ENCODE measurements around the gene LOXHD1.
A peak's percentile ranks its signal among the peaks of the same experiment; 100 is the strongest.

LOXHD1 gene

GRCh38 chr18:46678041-46678440 is 21.0 kb upstream of the LOXHD1 start:
- DNase-seq (ENCODE audit: low read depth) = no peak
- no peak overlapping the region for H3K4me3 ChIP-seq (ENCODE audit: low read depth, low read length)
- TF ChIP-seq MYC (IDR thresholded peaks at IDR 0.05; ENCODE audit: low read depth, low read length) (no peak), MAX (IDR thresholded peaks at IDR 0.05; ENCODE audit: low read depth, low read length) (no peak), CTCF (IDR thresholded peaks at IDR 0.05; ENCODE audit: low read depth, low read length) (no peak), POLR2A (IDR thresholded peaks at IDR 0.05; ENCODE audit: extremely low read depth, insufficient read length) (no peak)

- no peak overlapping the region for H3K4me3 ChIP-seq (ENCODE audit: low read depth, low read length)
- no peak for TF ChIP-seq MAX (IDR thresholded peaks at IDR 0.05; ENCODE audit: low read depth, low read length)
- TF ChIP-seq MYC (IDR thresholded peaks at IDR 0.05; ENCODE audit: low read depth, low read length) = no peak
- peak; percentile 7 for TF ChIP-seq CTCF (IDR thresholded peaks at IDR 0.05; ENCODE audit: low read depth, low read length)
- no peak for TF ChIP-seq POLR2A (IDR thresholded peaks at IDR 0.05; ENCODE audit: extremely low read depth, insufficient read length)
- DNase-seq (ENCODE audit: low read depth) = no peak
These were observed 20.6 kb upstream of the LOXHD1 start for GRCh38 chr18:46677611-46678010.

- DNase-seq (ENCODE audit: low read depth) = peak; percentile 17
- TF ChIP-seq CTCF (IDR thresholded peaks at IDR 0.05; ENCODE audit: low read depth, low read length) = no peak
- TF ChIP-seq POLR2A (IDR thresholded peaks at IDR 0.05; ENCODE audit: extremely low read depth, insufficient read length) = no peak
- no peak for TF ChIP-seq MYC (IDR thresholded peaks at IDR 0.05; ENCODE audit: low read depth, low read length)
- no peak for TF ChIP-seq MAX (IDR thresholded peaks at IDR 0.05; ENCODE audit: low read depth, low read length)
- no peak overlapping the region for H3K4me3 ChIP-seq (ENCODE audit: low read depth, low read length)
These were observed 19.3 kb upstream of the LOXHD1 start for GRCh38 chr18:46676182-46676835.

- H3K4me3 ChIP-seq (ENCODE audit: low read depth, low read length) = no peak overlapping the region
- TF ChIP-seq MYC (IDR thresholded peaks at IDR 0.05; ENCODE audit: low read depth, low read length) (no peak), MAX (IDR thresholded peaks at IDR 0.05; ENCODE audit: low read depth, low read length) (no peak), POLR2A (IDR thresholded peaks at IDR 0.05; ENCODE audit: extremely low read depth, insufficient read length) (no peak), CTCF (IDR thresholded peaks at IDR 0.05; ENCODE audit: low read depth, low read length) (no peak)
- peak; percentile 46 for DNase-seq (ENCODE audit: low read depth)
These were observed 18.1 kb upstream of the LOXHD1 start for GRCh38 chr18:46675112-46675511.

- H3K4me3 ChIP-seq (ENCODE audit: low read depth, low read length) = no peak overlapping the region
- no peak for TF ChIP-seq MYC (IDR thresholded peaks at IDR 0.05; ENCODE audit: low read depth, low read length)
- TF ChIP-seq CTCF (IDR thresholded peaks at IDR 0.05; ENCODE audit: low read depth, low read length) = no peak
- no peak for TF ChIP-seq MAX (IDR thresholded peaks at IDR 0.05; ENCODE audit: low read depth, low read length)
- no peak for TF ChIP-seq POLR2A (IDR thresholded peaks at IDR 0.05; ENCODE audit: extremely low read depth, insufficient read length)
- no peak for DNase-seq (ENCODE audit: low read depth)
These were observed 15.3 kb upstream of the LOXHD1 start for GRCh38 chr18:46672062-46672970.
